Measurements from ENCODE around the gene OVCH1. TPM values are rescaled to one million over a fixed set of nuclear protein-coding genes. Genes with fewer than 3 reads are reported as not detected.
"Not testable (repeated sequence)": the region's sequence is repeated elsewhere in the genome, so short reads cannot be mapped to it uniquely, and the experiment has no call there.

The OVCH1 gene
- total RNA-seq, 4 donors from 2014 or later: 0.22 to 3.0 (median 0.28) TPM

DNA sequence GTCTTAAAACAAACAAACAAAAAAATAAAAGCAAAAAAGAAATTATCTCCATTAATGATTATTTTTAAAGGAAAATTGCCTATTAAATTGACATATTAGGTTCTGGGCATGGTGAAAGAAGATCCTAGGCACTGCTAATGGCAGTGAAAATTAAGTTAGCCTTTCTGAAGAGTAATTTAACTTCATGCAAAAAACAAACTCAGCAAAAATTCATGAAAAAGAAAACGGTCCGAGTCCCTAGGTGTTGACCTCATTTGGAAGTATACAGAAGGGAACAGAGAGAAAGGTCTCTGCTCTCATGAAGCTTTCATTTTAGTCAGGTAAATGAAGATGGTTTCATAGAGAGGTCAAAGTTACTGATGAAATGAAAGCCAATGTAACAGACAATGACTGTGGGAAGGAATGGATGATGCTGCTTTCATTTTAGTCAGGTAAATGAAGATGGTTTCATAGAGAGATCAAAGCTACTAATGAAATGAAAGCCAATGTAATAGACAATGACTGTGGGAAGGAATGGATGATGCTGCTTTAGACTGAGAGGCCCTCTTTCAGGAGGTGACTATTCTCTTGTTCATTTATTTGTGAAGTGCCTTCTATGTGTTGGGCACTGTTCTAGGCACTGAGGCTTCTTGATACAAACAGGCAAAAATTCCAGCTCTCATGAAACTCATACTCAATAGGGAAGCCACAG is 50.1 kb downstream of the OVCH1 start:
- no peak for TF ChIP-seq POLR2A (IDR thresholded peaks at IDR 0.05)
- TF ChIP-seq, protein P1, sequence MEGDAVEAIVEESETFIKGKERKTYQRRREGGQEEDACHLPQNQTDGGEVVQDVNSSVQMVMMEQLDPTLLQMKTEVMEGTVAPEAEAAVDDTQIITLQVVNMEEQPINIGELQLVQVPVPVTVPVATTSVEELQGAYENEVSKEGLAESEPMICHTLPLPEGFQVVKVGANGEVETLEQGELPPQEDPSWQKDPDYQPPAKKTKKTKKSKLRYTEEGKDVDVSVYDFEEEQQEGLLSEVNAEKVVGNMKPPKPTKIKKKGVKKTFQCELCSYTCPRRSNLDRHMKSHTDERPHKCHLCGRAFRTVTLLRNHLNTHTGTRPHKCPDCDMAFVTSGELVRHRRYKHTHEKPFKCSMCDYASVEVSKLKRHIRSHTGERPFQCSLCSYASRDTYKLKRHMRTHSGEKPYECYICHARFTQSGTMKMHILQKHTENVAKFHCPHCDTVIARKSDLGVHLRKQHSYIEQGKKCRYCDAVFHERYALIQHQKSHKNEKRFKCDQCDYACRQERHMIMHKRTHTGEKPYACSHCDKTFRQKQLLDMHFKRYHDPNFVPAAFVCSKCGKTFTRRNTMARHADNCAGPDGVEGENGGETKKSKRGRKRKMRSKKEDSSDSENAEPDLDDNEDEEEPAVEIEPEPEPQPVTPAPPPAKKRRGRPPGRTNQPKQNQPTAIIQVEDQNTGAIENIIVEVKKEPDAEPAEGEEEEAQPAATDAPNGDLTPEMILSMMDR (IDR thresholded peaks at IDR 0.05): no peak
- H3K4me3 ChIP-seq (replicated peaks in 1 of 3): no peak overlapping the region
- no peaks in the 10 kb centered on the region for H3K9me3 ChIP-seq
- no peak for DNase-seq
- no peaks in the 10 kb centered on the region for H3K4me1 ChIP-seq
- WGBS, 2 donors: 64 to 86% methylated on average over 2 of the region's 2 CpGs
- intact Hi-C loops (cut with DNase I): no loop called here
- H3K27me3 ChIP-seq: no peaks in the 10 kb centered on the region
- H3K27ac ChIP-seq: no peak overlapping the region
- no peaks in the 10 kb centered on the region for H3K36me3 ChIP-seq

DNA sequence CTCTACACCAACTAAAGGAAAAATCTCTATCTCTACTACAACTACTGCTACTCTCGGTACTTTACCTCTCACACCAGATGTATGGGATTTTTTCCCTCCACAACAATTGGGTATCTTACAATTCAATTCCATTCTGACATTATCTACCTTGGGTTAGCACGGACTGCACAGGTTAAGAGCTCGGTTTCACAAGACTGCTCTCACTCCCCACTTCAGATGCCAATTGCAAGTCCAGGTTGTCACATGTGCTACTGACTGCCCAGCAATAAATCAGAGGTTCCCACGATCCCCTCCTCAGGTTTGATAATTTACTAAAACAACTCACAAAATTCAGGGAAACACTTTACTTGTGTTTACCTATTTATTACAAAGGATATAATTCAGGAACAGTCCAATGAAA is 58.0 kb downstream of the OVCH1 start:
- intact Hi-C loops (cut with DNase I): no loop called here
- H3K4me1 ChIP-seq: no peaks in the 10 kb centered on the region
- H3K9me3 ChIP-seq: no peaks in the 10 kb centered on the region
- no peaks in the 10 kb centered on the region for H3K27me3 ChIP-seq
- no peak overlapping the region for H3K4me3 ChIP-seq (replicated peaks in 1 of 3)
- WGBS, 2 donors: 31 to 35% methylated on average over 4 of the region's 4 CpGs
- no peak for TF ChIP-seq POLR2A (IDR thresholded peaks at IDR 0.05)
- TF ChIP-seq, protein P1 (IDR thresholded peaks at IDR 0.05): no peak
- H3K36me3 ChIP-seq: no peaks in the 10 kb centered on the region
- H3K27ac ChIP-seq: no peak overlapping the region
- peak; percentile 30 to 37 for DNase-seq

DNA sequence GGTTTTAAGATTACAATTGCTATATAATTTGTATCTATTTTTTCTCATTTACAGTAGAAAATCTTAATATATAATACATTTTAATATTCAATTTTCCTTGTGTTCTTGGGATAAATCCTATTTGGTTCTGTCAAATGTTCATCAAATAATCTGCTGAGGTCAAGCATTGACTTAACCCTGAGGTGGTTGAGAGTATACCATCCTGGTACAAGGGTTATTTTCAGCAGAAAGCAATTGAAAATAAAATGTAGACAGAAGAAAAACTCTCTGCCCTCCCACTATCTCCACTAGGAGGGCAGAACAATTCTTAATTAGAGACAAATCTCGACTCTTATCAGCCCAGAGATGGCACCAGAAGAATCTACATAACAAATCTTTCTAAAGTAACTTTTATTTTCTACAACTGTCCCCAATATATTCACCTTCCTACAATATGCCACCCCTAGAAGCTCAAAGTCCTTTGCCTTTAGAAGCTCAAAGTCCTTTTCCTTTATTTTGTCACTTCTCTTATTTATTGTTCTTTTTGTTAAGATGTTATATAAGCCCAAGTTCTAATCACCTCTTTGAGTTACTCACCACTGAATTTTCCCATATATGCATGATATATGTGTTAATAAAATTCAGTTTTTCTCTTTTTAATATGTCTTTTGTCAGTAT is 58.6 kb downstream of the OVCH1 start:
- DNase-seq: no peak
- WGBS, 2 donors: 71 to 75% methylated on average over 1 of the region's 1 CpG
- TF ChIP-seq, protein P1 (IDR thresholded peaks at IDR 0.05): no peak
- no peak for TF ChIP-seq POLR2A (IDR thresholded peaks at IDR 0.05)
- H3K36me3 ChIP-seq: no peaks in the 10 kb centered on the region
- intact Hi-C loops (cut with DNase I): no loop called here
- H3K27ac ChIP-seq: no peak overlapping the region
- no peaks in the 10 kb centered on the region for H3K9me3 ChIP-seq
- H3K4me1 ChIP-seq: no peaks in the 10 kb centered on the region
- no peaks in the 10 kb centered on the region for H3K27me3 ChIP-seq
- H3K4me3 ChIP-seq (replicated peaks in 1 of 3): no peak overlapping the region

DNA sequence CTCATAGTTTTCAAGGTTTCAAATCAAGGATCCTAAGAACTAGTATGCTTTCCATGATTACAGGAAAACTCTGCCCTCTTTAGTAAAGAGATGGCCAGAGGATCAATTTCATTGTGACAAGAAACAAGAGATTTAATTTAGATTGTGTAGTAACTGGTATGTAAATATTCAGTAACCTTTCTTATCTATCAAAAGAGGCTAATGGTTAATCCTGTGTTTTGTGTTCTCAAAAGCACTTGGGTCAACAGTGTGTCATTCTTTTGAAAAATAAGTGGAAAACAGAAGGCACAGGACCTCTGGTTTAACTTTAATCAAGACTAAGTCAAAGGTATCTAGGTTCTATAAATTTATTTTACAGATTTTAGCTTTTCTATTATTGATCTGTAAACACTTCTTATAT is 59.9 kb downstream of the OVCH1 start:
- no peak overlapping the region for H3K27ac ChIP-seq
- no peaks in the 10 kb centered on the region for H3K4me1 ChIP-seq
- no peaks in the 10 kb centered on the region for H3K9me3 ChIP-seq
- DNase-seq: no peak
- no peaks in the 10 kb centered on the region for H3K27me3 ChIP-seq
- TF ChIP-seq, protein P1 (IDR thresholded peaks at IDR 0.05): no peak
- TF ChIP-seq POLR2A (IDR thresholded peaks at IDR 0.05): no peak
- H3K36me3 ChIP-seq: no peaks in the 10 kb centered on the region
- intact Hi-C loops (cut with DNase I): no loop called here
- no peak overlapping the region for H3K4me3 ChIP-seq (replicated peaks in 1 of 3)

DNA sequence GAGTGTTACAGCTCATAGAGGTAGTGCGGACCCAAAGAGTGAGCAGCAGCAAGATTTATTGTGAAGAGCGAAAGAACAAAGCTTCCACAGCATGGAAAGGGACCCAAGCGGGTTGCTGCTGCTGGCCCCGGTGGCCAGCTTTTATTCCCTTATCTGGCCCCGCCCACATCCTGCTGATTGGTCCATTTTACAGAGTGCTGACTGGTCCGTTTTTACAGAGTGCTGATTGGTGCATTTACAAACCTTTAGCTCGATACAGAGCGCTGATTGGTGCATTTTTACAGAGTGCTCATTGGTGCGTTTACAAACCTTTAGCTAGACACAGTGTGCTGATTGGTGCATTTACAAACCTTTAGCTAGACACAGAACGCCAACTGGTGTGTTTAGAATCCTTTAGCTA is 60.7 kb downstream of the OVCH1 start:
- H3K9me3 ChIP-seq; H3K27me3 ChIP-seq; H3K4me3 ChIP-seq (replicated peaks in 1 of 3); H3K27ac ChIP-seq; H3K4me1 ChIP-seq; H3K36me3 ChIP-seq; intact Hi-C loops (cut with DNase I); DNase-seq: not testable (repeated sequence)
- WGBS, 2 donors: 83 to 91% methylated on average over 10 of the region's 10 CpGs

Measured in thyroid gland (tissue), 4 donors.